Activated CD8-positive, alpha-beta T cell treated with anti-CD3 and anti-CD28 coated beads for 36 hours (primary cell): ENCODE measurements around the gene KIAA2012. TPM values are rescaled to one million over a fixed set of nuclear protein-coding genes. Genes with fewer than 3 reads are reported as not detected.

Experiments
- ATAC-seq: fragments of 200-7000 bp; cut with Tn5 transposase; one replicate; pipeline ENCODE4 v1.10.0; 2021; ENCODE audit warnings: mild to moderate bottlenecking, moderate library complexity
- CTCF ChIA-PET: fragments of 350-600 bp; sonication (Branson Sonifier 250); formaldehyde crosslinking; loops from one replicate; lab custom pipeline; 2021; ENCODE audit warnings: antibody characterized with exemption; lab: Charles Lee
- POLR2A ChIA-PET: fragments of 350-600 bp; sonication (Branson Sonifier 250); formaldehyde crosslinking; loops from one replicate; lab custom pipeline; 2021; ENCODE audit warnings: antibody characterized with exemption; lab: Charles Lee
- DNase-seq: peaks from one replicate; pipeline ENCODE4 v3.0.0-alpha.2; 2020
- H3K27ac Mint-ChIP-seq: one replicate; pipeline ENCODE4 v1.8.0; 2021; ENCODE audit warnings: mild to moderate bottlenecking, mixed read lengths
- H3K27me3 Mint-ChIP-seq: one replicate; pipeline ENCODE4 v1.8.0; 2021; ENCODE audit warnings: mixed read lengths
- H3K36me3 Mint-ChIP-seq: one replicate; pipeline ENCODE4 v1.8.0; 2021; ENCODE audit warnings: low read depth, mixed read lengths
- H3K4me1 Mint-ChIP-seq: one replicate; pipeline ENCODE4 v1.8.0; 2021; ENCODE audit warnings: low read depth, mixed read lengths
- H3K4me3 Mint-ChIP-seq: one replicate; pipeline ENCODE4 v1.8.0; 2021; ENCODE audit warnings: mild to moderate bottlenecking, moderate library complexity, mixed read lengths
- H3K9me3 Mint-ChIP-seq: one replicate; pipeline ENCODE4 v1.8.0; 2021; ENCODE audit warnings: mixed read lengths
- CTCF ChIP-seq: fragments of 200-600 bp; IDR thresholded peaks from one replicate; pipeline ENCODE4 v1.8.0; 2022; ENCODE audit warnings: antibody characterized with exemption, mild to moderate bottlenecking
- intact Hi-C: fragments of 100-400 bp; cut with micrococcal nuclease; formaldehyde crosslinking; loops from one replicate; pipeline ENCODE4 v1.10.0; 2022
- total RNA-seq, 2 experiments: library from RNA; stranded (reverse); gene quantifications; one replicate each; pipeline ENCODE4 v1.2.3, GENCODE V29; 2021

The KIAA2012 gene
- total RNA-seq, 2 experiments from 2014 or later = not detected

- POLR2A ChIA-PET = no interaction called here
- Mint-ChIP-seq H3K9me3 (no peaks in the 10 kb centered on the region), H3K27me3 (peaks cover 8% of the 10 kb centered on the region), H3K4me1 (no peaks in the 10 kb centered on the region), H3K27ac (no peak overlapping the region), H3K36me3 (no peaks in the 10 kb centered on the region), H3K4me3 (no peak overlapping the region)
- TF ChIP-seq CTCF = no peak
- ATAC-seq (no peak), DNase-seq (no peak)
- intact Hi-C loops = no loop called here
- CTCF ChIA-PET = no interaction called here
Measured at GRCh38 chr2:202090530-202090929, 17.5 kb downstream of the KIAA2012 start.

GRCh38 chr2:202091476-202091875, 18.4 kb downstream of the KIAA2012 start:
- Mint-ChIP-seq H3K36me3 (no peaks in the 10 kb centered on the region), H3K4me1 (no peaks in the 10 kb centered on the region), H3K4me3 (no peak overlapping the region), H3K9me3 (no peaks in the 10 kb centered on the region), H3K27me3 (peaks cover 8% of the 10 kb centered on the region), H3K27ac (no peak overlapping the region)
- DNase-seq (no peak), ATAC-seq (no peak)
- ChIA-PET POLR2A (no interaction called here), CTCF (no interaction called here)
- intact Hi-C loops = no loop called here
- TF ChIP-seq CTCF = no peak

- ATAC-seq = no peak
- intact Hi-C loops = no loop called here
- no peak for TF ChIP-seq CTCF
- Mint-ChIP-seq H3K36me3 (no peaks in the 10 kb centered on the region), H3K9me3 (no peaks in the 10 kb centered on the region), H3K4me3 (no peak overlapping the region), H3K4me1 (no peaks in the 10 kb centered on the region), H3K27ac (no peak overlapping the region), H3K27me3 (peaks cover 10% of the 10 kb centered on the region)
- ChIA-PET POLR2A (no interaction called here), CTCF (no interaction called here)
- DNase-seq = no peak
Measured at GRCh38 chr2:202094426-202094986, 21.5 kb downstream of the KIAA2012 start.

DNA sequence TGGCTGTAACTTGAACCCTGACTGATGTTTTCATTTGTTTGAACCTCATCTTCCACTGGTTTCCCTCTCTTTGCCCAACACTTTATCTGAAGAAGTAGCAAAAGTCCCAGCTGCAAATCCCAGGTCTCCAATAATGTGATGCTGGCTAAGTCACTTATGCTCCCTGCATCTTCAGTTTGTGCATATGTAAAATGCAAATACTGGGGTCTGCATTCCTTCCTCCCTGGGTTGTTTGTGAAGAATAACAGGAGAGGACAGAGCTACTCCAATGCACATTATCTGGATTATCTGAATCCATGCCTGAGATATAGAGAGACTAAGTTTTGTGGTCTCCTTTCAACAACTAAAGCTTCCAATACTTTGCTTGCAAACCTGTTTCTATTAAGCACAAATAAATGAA, 22.2 kb downstream of the KIAA2012 start:
- intact Hi-C loops = no loop called here
- Mint-ChIP-seq H3K4me1 (no peaks in the 10 kb centered on the region), H3K9me3 (no peaks in the 10 kb centered on the region), H3K27ac (no peak overlapping the region), H3K36me3 (no peaks in the 10 kb centered on the region), H3K27me3 (peaks cover 10% of the 10 kb centered on the region), H3K4me3 (no peak overlapping the region)
- ChIA-PET CTCF (no interaction called here), POLR2A (no interaction called here)
- ATAC-seq (no peak), DNase-seq (no peak)
- TF ChIP-seq CTCF = no peak

DNA sequence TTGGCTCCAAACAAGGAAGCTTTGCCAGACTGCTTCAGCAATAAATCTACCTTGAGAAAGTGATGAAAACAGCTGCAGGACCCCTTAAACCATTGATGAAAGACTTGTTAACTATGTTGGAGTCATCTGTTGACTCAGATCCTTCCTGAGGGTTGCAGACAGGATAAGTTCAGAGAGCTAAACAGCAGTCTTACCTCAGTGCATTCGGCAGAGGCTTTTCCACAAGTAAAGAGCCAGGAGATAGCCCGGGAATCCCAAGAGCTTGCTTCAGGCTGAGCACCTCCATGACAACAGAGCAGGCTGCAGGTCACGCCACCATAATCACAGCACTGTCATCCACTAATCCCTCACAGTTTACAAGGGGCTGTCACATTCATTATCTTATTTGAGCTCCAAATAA, 23.7 kb downstream of the KIAA2012 start:
- H3K27ac Mint-ChIP-seq = no peak overlapping the region
- DNase-seq = no peak
- no peak overlapping the region for H3K4me3 Mint-ChIP-seq
- intact Hi-C loops = no loop called here
- H3K27me3 Mint-ChIP-seq = peaks cover 5% of the 10 kb centered on the region
- no peak for ATAC-seq
- ChIA-PET POLR2A (interaction anchor here (0.6 kb wide), 1 partner anchor 73 kb away, joined by 3 read pairs; no protein-coding TSS in a partner anchor), CTCF (interaction anchor here (1.2 kb wide), 1 partner anchor 8 kb away, joined by 4 read pairs; no protein-coding TSS in a partner anchor)
- no peaks in the 10 kb centered on the region for H3K36me3 Mint-ChIP-seq
- TF ChIP-seq CTCF = no peak
- no peaks in the 10 kb centered on the region for H3K9me3 Mint-ChIP-seq
- no peaks in the 10 kb centered on the region for H3K4me1 Mint-ChIP-seq
